Uterus (tissue), 2 donors: ENCODE measurements around the gene RPS6KL1.

ENCODE experiments used
- CTCF ChIP-seq, 4 experiments: fragments of 200-600 bp in 2 of 4; fragments of 450-650 bp in 2 of 4; sonication (generic) in 2 of 4; IDR thresholded peaks; one replicate each; pipeline ENCODE4 v1.5.1; 2016 to 2019; ENCODE audit warnings: antibody characterized with exemption in 4 of 4, mild to moderate bottlenecking in 2 of 4, moderate library complexity in 1 of 4
- POLR2A ChIP-seq, 2 donors: fragments of 450-650 bp; IDR thresholded peaks; one replicate each; pipeline ENCODE4 v1.6.1; 2016; ENCODE audit warnings: antibody characterized with exemption in 2 of 2, mild to moderate bottlenecking in 1 of 2, moderate library complexity in 1 of 2

DNA sequence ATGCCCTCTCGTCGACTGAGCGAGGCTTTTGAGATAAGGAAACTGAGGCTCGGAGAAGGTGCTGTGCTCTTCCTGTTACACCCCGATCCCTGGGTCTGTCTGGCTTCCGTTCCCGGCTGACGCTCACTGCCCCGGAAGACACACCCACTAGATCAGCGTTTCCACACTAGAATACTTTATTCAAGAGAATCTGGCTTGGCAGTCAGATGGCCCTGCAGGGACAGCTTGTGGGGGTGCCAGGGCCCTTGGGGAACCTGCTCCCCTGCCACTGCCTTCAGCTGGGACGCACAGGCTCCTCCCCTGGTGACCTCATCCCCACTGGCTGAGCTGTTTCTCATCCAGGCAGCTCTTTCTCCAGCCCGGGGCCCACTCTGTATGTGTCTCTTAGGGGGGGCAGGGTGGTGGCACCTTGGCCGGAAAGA is 18.6 kb upstream of the RPS6KL1 start:
- TF ChIP-seq POLR2A (IDR thresholded peaks at IDR 0.05) (no peak), CTCF (IDR thresholded peaks at IDR 0.05) (no peak)
